GM18861 (cell line): ENCODE results near the gene BOLA1.
"Not testable (repeated sequence)": the region's sequence is repeated elsewhere in the genome, so short reads cannot be mapped to it uniquely, and the experiment has no call there.

Experiments
- ATAC-seq: cut with Tn5 transposase; IDR thresholded peaks from one replicate; pipeline ENCODE4 v1.9.1; 2021; ENCODE audit not compliant: unreplicated experiment

The BOLA1 gene

DNA sequence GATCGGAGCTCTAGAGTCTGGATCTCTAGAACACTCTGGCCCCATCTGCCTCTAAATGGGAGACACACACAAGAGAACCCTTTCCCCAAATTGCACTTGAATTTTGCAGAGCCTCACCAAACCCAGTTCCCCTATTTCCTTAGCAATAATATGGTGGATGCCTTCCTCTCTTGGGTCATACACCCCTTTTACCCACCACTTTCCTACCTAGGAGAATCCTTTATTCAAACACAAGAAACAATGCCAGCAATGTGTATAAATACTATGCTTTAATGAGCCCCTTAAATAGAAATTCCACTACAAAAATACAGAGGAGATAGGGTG is 29.0 kb downstream of the BOLA1 start:
- ATAC-seq: no peak

DNA sequence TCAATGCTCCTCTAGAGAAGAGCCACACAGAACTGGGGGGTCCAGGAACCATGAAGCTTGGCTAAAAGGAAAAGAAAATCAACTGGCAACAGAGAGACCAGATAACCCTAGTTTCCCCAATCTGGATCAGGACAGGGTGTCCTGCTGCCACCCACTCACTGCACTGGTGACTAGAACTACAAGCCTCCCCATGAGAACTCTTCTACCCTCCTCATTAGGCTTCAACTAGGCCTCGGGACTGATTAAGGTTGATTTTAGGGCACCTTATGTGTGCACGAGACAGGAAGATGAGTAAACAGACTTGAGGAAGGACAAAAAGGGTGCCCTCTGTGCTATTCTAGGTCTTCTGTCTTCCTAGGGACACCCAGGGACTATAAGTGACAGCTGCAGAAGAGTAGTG is 30.5 kb downstream of the BOLA1 start:
- no peak for ATAC-seq

DNA sequence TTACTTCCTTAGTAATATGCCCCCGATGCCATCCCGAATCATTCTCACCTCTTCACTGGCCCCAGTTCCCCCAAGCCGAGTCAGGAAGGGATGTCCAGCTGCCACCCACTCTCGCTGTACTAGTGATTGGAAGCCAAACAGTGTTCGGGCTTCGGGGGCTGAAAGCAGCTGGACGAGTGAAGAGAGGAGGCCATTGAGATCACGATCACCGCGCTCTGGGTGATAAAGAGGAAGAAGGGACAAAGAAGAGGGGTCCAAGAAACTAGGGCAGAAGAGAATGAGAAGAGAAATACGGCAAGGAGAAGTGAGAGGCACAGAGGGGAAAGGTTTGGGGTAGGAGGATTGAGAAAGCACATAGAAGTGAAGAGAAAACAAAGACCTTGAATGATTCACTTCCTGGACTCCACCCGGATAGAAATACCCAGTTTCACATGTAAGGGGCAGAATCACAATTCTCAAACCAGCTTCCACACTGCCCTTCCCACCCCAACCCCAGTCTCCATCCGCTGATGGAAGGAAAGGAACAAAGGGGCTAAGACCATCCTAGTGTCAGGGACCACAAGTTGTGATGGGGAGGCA is 31.9 kb downstream of the BOLA1 start:
- no peak for ATAC-seq

DNA sequence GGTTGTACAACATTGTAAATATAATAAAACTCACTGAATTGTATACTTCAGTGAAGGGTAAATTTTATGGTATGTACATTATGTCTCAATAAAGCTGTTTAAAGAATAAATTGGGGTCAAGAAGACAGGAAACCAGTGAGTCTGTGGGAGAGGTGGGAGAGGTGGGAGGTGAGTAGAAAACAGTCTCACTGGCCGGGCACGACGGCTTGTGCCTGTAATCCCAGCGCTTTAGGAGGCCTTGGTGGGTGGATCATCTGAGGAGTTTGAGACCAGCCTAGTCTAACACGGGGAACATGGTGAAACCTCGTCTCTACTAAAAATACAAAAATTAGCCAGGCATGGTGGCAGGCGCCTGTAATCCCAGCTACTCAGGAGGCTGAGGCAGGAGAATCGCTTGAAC is 33.1 kb downstream of the BOLA1 start:
- no peak for ATAC-seq

DNA sequence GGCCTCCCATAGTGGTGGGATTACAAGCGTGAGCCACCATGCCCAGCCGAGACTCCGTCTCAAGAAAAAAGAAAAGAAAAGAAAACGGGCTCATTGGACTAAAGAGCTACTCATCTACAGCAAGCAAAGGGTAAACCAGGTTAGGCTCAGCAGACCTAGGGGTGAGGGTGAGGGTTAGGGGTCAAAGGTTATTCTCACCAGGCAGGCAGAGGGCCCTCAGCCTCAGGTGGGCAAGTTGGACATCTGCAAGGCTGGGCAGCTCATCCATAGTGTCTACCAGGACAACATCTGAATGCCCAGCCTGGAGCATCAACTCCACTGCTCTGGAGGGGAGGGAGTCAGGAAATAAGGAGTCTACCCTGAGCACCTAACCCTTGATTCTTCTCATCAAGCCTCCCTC is 33.8 kb downstream of the BOLA1 start:
- no peak for ATAC-seq

DNA sequence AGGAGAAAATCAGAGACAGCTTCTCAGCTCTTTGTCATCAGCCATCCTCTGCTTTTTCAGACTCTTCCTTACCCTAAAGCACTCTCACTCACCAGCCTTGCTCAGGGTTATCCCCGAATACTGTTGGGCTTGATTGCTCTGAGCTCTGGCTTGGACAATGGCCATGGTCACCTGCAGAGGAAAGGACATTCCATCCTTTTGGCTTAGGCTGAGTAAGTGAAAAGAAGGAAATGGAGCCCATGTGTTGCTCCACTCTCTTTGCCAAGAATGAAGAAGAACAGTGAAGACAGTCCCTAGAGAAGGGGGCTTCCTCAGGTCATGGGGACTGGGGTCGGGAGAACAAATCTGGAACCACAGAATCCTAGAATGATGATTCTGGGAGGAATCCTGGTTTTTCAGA is 35.0 kb downstream of the BOLA1 start:
- ATAC-seq: no peak

DNA sequence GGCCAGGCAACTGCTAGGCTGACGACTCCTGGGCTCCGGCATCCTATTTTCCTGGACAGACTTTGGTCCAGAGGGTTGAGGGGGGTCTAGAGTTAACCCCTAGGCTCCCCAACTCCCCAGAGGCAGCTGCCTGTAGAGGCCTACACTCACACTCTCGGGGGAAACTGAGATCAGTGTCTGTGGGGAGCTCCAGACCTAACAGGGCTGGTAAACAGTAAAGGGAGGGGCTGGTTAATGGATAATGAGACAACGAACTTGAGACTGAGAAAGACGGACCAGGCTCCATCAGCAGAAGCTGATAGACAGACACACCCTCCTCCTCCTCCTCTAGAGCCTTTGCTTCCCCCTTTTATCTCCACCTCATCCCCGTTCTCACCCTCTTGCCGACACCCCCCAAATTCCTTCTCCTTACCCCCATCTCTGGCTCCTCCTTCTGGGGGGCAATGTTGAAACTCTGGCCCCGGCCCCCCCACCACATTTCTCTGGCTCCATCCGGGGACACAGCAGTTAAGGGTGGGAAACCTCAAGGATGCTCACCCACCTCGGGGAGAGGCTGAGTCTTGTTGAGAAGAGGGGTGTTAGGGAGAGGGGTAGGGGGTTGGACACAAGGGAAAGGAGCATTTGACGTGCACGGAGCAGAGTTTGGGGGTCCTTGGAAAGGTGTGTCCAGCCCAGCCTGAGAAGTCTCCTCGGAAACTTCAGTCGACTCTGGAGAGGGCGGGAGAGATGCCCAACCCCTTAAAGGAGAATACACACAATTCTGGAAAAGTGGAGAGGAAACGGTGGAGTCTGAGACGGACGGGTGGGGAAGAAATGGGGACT is 37.0 kb downstream of the BOLA1 start, which contains the start of gene MTMR11:
Gene MTMR11, minus strand, starts transcription at position 710 of the 822 bp plus-strand sequence. Its CDS starts 232 bp downstream, at position 478.
- no peak for ATAC-seq

DNA sequence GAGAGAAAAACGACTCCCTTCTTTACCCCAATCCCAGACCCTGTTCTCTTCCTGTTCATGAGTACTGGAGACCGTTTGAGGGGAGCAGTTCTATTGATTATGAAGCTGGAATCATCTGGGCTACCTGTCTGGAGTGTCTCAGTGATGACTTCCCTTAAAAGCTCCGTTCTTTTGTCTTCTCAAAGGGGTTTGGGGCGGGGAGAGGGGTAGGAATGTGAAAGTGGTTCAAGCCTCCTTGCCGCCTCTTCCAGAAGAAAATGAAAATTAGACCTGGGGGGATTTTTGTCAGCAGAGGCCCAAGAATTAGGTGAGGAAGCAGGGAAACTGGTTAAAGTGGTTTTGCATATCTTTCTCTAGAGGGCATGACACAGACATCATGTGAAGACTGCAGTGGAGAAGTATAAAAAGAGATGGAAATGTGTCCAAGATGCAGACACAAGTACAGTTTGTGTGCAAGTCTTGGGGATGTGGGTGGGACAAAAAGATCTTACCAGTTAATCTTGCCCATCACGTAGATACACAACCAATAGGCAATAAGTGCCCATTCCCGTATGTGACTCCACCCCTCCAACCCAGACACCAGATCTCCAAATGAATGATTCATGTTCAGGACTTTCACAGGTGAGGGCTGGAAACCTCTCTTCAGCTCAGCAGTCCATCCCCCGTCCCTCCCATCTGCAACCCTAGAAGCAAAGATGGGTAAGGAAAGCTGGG is 37.8 kb downstream of the BOLA1 start:
- no peak for ATAC-seq

DNA sequence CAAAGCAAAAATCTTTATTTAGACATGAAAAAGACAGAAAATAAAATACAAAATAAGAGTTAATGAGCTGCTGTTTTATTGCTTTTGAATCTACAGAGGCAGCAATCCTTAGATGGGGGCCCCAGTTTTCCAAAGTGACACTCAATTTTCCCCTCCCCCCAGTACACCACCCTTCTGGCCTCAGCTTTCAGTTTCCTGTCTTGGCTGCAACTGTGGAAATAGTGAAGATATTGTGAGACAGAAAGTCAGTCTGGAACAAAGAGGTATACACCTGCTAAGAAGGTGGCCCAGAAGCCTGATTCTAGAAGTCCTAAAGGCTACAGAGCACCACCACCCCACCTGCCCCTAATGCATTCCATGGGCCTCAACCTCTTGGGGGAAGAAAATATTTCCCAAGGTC is 38.4 kb downstream of the BOLA1 start:
- no peak for ATAC-seq

DNA sequence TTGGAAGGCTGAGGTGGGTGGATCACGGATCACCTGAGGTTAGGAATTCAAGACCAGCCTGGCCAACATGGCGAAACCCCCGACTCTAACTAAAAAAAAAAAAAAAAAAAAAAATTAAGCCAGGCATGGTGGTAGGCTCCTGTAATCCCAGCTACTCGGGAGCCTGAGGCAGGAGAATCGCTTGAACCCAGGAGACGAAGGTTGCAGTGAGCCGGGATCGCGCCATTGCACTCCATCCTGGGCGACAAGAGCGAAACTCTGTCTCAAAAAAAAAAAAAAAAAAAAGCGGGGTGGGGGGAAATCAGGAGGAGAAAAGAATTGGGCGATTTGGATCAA is 39.3 kb downstream of the BOLA1 start:
- ATAC-seq: not testable (repeated sequence)

DNA sequence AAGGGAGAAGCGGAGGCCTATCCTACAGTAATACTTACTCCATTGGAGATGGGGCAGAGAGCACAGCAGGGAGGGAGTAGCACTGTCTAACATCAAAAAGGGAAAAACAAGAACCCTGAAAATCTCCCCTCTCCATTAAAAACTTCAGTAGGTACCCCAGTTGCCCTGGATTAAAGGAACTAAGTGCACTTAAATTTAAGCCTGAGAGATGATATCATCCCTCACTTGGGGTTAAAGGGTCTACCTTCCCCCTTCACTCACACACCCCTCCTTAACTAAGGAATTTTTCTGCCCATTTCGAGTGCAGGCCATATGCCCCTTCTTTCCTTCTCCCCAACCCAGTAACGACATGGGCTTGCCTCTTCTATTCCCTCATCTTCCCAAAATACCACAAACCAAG is 41.1 kb downstream of the BOLA1 start:
- no peak for ATAC-seq

DNA sequence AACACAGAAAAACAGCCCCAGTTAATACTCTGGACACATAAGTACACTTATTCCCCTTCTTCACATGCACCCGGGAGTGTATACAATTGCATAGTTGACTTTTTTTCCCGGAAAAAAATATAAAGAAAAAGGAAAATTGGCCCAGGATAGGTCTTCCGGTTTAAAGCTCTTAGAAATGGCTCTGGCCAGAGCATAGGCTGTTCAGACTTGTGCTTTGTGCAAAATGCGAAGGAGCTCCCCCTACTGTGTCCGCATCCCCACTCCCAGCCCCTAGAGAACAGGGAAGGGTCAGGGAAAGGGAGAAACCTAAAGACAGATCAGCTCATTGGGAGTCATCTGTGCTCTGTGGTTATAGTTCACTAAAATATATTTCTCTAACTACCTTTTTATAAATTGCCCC is 42.8 kb downstream of the BOLA1 start:
- ATAC-seq: no peak

DNA sequence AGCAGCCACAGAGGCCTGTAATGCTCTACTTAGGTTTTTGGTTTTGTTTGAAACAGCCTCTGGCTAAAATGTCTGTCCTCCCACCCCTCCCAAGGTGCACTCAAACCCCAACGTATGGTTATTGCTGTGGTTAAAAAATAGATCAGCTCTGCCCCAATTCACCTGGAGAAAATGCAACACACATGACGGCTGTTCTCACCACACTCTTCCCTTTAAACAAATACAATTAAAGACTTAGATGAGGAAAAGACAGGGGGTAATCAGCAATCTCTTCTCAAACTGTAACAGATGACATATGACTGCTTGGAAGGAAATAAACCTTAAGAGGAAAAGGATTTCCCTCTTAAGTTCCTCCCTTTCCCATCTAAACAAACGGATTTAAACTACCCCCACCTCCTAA is 43.5 kb downstream of the BOLA1 start:
- no peak for ATAC-seq

DNA sequence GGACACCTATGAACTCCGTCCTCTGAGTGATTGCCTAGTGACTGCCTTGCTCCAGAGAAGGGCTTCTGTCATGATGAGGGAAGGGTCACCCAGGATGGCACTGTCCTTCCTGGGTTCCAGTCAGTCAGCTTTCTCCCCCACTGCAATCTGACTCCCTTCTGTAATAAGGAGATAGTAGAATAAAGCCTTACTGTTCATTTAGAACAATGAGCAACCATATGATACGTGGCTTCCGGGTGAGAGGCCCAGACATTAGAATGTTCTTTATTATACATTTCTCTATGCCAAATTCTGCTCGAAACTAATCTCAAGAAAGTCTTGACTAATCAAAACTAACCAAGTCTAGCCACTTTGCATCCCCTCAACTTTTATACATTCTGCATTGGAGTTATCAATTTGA is 45.8 kb downstream of the BOLA1 start:
- no peak for ATAC-seq

DNA sequence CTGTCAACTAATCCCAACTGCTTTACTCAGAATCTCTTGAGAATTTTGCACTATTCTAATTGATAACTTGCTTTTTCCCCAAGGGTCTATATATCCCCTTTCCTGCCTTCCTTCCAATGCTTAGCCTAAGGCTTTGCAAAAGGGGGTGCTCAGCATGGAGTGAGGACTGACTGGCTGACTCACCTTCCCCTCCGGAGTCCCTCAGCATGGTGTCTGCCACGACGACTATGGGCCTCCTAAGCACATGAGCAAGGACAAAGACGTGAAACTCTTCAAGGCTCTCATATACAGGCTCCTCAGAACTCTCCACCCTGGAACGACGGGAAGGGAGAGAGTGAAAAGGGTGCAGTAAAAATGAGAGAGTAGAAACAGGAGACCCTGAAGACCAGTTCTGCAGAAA is 50.5 kb downstream of the BOLA1 start:
- ATAC-seq: no peak
